HG03342 (cell line): Measurements from ENCODE around the gene NOL4L.

Source experiments
- ATAC-seq: cut with Tn5 transposase; IDR thresholded peaks from one replicate; pipeline ENCODE4 v1.9.1; 2021; ENCODE audit warnings: mild to moderate bottlenecking, moderate library complexity; ENCODE audit not compliant: unreplicated experiment

NOL4L gene

DNA sequence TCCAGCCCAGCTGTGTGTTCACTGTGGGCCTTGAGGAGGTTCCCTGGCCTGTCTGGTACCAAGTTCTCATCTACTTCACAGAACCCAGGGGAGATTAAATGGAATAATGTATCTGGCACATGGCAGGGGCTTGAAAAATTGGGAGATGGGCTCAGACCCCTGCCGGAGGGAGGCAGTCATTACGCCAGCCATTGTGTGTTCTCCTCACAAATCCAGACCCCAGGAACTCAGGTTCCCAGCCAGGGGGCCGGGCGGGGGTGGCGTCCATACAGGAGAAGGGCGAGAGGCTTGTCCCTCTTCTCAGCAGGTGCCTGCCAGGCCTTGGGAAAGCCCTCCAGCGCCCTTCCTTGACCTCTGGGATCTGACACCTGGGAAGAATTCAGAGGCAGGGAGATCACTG, 8.1 kb downstream of the NOL4L start:
- no peak for ATAC-seq

- no peak for ATAC-seq
Measured at GRCh38 chr20:32576560-32576959, 8.6 kb downstream of the NOL4L start.

GRCh38 chr20:32575805-32576204, 9.3 kb downstream of the NOL4L start:
- no peak for ATAC-seq

DNA sequence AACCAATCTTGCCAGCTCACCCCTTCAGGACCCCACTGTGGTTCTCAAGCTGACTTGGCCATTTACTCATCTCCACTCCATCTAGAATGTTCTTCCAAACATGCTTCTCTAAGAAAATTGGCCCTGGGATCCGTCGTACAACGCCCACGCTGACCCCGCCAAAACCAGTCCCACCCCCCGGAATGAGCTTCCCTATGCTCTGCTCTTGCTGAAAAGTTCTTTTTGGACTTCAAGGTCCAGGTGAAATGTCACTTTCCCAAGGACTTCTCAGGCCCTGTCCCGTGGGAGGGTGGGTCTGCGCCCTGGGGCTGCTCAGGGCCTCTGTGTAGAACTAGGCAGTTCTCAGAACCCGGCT, 9.9 kb downstream of the NOL4L start:
- no peak for ATAC-seq

- no peak for ATAC-seq
Measured at GRCh38 chr20:32574296-32575226, 10.6 kb downstream of the NOL4L start.

- no peak for ATAC-seq
Measured at GRCh38 chr20:32573167-32573851, 11.8 kb downstream of the NOL4L start.

- no peak for ATAC-seq
Measured at GRCh38 chr20:32572271-32572968, 12.7 kb downstream of the NOL4L start.

DNA sequence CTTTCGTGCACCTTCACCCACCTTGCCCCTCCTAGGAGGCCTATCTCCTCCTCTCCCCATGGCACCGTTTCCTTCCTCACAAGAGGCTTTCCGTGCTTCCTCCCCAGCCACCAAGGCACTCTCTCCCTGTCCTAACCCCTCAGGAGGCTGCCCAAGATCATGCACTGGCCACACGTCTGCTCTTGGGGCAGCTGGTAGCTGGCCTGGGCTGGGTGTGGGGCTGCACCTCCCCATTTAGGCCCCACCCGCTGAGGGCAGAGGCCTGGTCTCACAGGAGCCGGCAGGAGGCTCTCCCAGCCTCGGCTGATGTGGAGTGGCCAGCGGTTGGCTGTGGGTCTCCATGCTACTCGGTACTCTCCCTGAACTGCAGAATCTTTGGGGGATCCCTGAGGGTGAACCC, 13.6 kb downstream of the NOL4L start:
- ATAC-seq = no peak

DNA sequence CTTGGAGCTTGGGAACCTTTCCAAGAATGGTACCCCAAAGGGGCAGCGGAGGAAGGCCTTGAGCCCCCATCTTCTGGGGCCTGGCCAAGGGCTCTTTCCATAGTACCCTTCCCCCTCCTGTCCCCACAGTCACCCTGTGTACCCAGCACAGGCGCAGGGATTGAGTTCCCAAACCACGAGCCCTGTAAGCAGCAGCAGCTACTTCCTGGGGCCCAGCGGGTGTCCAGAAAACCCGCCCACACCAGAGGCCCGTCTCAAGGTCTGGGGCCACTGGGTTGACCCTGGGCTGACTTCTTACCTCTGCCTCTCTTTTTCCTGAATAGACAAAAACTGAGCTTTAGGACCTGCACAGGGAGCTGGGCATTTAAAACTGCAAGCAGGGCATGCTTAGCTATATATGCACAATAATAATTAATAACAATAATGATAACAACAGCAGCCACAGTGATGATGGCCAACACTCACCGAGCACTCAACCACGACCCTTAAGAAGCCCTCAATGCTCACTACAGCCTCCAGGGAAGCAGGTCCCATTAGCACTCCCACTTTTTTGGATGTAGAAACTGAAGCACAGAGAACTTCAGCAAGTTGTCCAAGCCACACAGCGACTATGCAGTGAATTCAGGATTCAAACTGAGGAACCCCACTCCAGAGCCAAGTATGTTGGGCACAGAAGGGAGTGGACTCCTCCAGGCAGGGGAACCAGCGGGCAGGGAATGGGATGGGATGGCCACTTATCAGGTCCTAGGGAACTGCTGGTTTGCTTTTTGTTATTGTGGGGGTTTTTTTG, 14.5 kb downstream of the NOL4L start:
- ATAC-seq = no peak

GRCh38 chr20:32569380-32570305, 15.5 kb downstream of the NOL4L start:
- ATAC-seq = no peak

DNA sequence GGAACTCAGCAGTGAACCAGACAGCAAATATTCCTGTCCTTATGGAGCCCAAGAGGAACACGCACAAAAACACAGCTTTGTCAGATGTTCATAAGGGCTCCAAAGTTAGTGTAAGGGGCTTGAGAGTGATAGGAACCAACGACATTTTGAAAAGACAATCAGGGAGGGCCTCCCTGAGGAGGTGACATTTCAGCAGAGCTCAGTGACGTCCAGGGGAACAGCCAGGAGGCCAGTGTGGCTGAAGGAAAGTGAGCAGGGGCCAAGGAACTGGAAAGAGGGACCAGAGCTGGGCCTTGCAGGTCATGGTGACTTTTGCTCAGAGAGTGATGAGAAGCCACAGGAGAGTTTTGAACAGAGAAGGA, 16.1 kb downstream of the NOL4L start:
- ATAC-seq = no peak

DNA sequence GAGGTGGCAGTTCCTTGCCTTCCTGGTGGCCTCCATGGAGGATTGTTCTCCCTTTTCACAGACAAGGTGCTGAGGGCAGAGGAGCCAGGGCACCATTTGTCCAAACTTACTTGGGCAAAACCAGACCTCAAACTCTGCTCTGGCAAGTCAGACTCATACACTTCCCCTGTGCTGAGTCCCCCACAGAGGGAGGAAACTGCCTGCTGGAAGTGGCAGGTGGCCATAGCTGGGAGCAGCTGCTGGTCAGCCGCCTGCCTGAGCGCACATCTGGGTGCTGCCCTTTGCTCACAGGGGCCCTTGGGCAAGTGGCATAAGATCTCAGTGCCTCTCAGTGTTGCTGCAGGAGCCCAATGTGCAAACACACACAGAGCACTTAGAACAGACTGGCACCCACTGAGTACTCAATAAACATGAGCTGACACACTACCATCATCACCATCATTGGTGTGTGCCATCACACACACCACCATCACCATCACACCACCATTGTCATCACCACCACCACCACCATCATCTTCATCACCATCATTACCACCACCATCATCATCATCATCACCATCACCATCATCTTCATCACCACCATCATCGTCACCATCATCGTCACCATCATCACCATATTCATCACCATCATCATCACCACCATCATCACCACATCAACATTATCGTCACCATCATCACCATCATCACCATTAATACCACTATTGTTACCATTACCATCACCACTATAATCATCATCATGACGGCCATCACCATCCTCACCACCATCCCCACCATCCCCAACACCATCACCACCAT, 17.6 kb downstream of the NOL4L start:
- ATAC-seq = no peak

GRCh38 chr20:32566379-32567374, 18.5 kb downstream of the NOL4L start:
- ATAC-seq = no peak

GRCh38 chr20:32565735-32566032, 19.4 kb downstream of the NOL4L start:
- ATAC-seq = no peak

DNA sequence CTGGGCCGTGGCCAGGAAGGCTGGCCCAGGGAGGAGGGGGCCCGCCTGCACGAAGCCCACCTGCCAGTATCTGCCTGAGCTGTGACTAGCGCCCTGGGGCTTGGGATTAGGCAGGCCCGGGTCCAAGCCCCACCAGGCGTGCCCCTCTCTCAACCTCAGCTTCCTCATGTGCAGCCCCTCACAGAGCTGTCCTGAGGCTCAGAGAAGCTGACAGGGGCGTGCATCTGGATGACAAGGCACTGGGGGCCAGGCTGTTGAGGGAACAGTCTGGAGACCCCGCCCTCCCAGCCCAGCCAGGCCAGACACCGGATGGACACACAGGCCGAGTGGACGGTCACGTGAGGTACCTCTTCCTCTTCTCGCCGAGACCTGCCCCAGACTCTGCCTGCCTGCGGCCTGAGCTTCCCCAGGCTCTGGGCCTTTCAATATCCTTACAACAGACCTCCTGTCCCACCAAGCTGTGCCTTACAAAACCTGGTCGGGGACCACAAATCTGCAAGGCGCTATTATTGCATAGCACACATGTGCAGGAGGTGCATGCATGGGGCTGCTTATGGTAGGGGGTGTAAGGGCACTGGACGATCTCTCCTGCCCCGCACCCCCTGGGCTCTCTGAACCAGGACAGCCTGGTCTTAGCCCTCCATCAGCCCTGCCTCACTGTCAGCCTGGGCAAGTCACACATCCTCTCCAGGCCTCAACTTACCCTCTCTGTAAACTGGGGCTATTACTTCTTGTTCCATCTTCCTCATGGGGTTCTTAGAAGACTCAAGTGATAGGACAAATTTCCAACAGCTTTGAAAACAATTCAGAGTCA, 20.0 kb downstream of the NOL4L start:
- ATAC-seq = no peak

DNA sequence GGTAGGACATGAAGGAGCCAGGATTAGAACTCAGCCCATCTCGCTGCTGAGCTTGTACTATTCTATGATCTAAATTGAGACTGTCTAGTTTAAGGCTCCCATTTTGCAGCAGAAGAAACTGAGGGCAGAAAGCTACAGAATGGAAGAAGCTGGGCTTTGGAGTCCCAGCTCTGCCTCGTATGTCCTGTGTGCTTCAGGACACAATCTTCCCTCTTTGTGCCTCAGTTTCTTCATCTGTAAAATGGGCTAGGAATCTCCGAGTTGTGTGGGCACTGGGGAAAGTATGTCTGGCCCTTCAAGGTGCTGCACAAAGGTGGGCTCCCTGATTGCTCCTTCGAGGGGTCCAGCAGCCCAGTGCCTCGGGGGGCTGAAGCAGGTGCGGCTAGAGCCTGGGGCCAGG, 20.7 kb downstream of the NOL4L start:
- no peak for ATAC-seq
